ENCODE measurements around the gene PPP4R1.

PPP4R1 gene

GRCh38 chr18:9649164-9649540 lies 34.8 kb upstream of the PPP4R1 start:
- no peak for TF ChIP-seq CTCF (conservative IDR thresholded peaks at IDR 0.05; ENCODE audit: low read depth, low read length)
- no peaks in the 10 kb centered on the region for H3K36me3 ChIP-seq (ENCODE audit: insufficient read depth)
- no peaks in the 10 kb centered on the region for H3K27me3 ChIP-seq (ENCODE audit: insufficient read depth, low read depth)
- H2AFZ ChIP-seq (ENCODE audit: low read depth): no peak overlapping the region
- H4K20me1 ChIP-seq (ENCODE audit: insufficient read depth): no peaks in the 10 kb centered on the region
- H3K9ac ChIP-seq: no peak overlapping the region
- H3K4me1 ChIP-seq (ENCODE audit: low read depth, poor library complexity, severe bottlenecking): peaks cover 5% of the 10 kb centered on the region
- no peaks in the 10 kb centered on the region for H3K79me2 ChIP-seq (ENCODE audit: insufficient read depth, low read depth)
- no peak overlapping the region for H3K4me2 ChIP-seq
- H3K27ac ChIP-seq: no peak overlapping the region
- H3K4me3 ChIP-seq (IDR thresholded peaks at IDR 0.05; ENCODE audit: insufficient read depth, low read depth, low read length): no peak overlapping the region

- TF ChIP-seq CTCF (conservative IDR thresholded peaks at IDR 0.05; ENCODE audit: low read depth, low read length): no peak
- H3K4me1 ChIP-seq (ENCODE audit: low read depth, poor library complexity, severe bottlenecking): peaks cover 5% of the 10 kb centered on the region
- no peaks in the 10 kb centered on the region for H3K79me2 ChIP-seq (ENCODE audit: insufficient read depth, low read depth)
- H3K9ac ChIP-seq: no peak overlapping the region
- H3K4me3 ChIP-seq (IDR thresholded peaks at IDR 0.05; ENCODE audit: insufficient read depth, low read depth, low read length): no peak overlapping the region
- no peaks in the 10 kb centered on the region for H3K36me3 ChIP-seq (ENCODE audit: insufficient read depth)
- no peaks in the 10 kb centered on the region for H4K20me1 ChIP-seq (ENCODE audit: insufficient read depth)
- no peak overlapping the region for H3K4me2 ChIP-seq
- no peak overlapping the region for H3K27ac ChIP-seq
- H2AFZ ChIP-seq (ENCODE audit: low read depth): no peak overlapping the region
- no peaks in the 10 kb centered on the region for H3K27me3 ChIP-seq (ENCODE audit: insufficient read depth, low read depth)
These were observed 34.2 kb upstream of the PPP4R1 start for GRCh38 chr18:9648431-9649163.

- no peak for TF ChIP-seq CTCF (conservative IDR thresholded peaks at IDR 0.05; ENCODE audit: low read depth, low read length)
- Histone ChIP-seq H3K4me1 (ENCODE audit: low read depth, poor library complexity, severe bottlenecking) (peaks cover 5% of the 10 kb centered on the region), H3K79me2 (ENCODE audit: insufficient read depth, low read depth) (no peaks in the 10 kb centered on the region), H3K4me2 (no peak overlapping the region), H2AFZ (ENCODE audit: low read depth) (no peak overlapping the region), H3K27ac (no peak overlapping the region), H3K4me3 (IDR thresholded peaks at IDR 0.05; ENCODE audit: insufficient read depth, low read depth, low read length) (no peak overlapping the region), H3K27me3 (ENCODE audit: insufficient read depth, low read depth) (no peaks in the 10 kb centered on the region), H4K20me1 (ENCODE audit: insufficient read depth) (no peaks in the 10 kb centered on the region), H3K9ac (no peak overlapping the region), H3K36me3 (ENCODE audit: insufficient read depth) (no peaks in the 10 kb centered on the region)
These were observed 33.4 kb upstream of the PPP4R1 start for GRCh38 chr18:9647496-9648323.

- H3K79me2 ChIP-seq (ENCODE audit: insufficient read depth, low read depth): no peaks in the 10 kb centered on the region
- no peaks in the 10 kb centered on the region for H3K36me3 ChIP-seq (ENCODE audit: insufficient read depth)
- H3K27ac ChIP-seq: no peak overlapping the region
- no peak overlapping the region for H3K9ac ChIP-seq
- no peak for TF ChIP-seq CTCF (conservative IDR thresholded peaks at IDR 0.05; ENCODE audit: low read depth, low read length)
- no peaks in the 10 kb centered on the region for H3K27me3 ChIP-seq (ENCODE audit: insufficient read depth, low read depth)
- no peaks in the 10 kb centered on the region for H4K20me1 ChIP-seq (ENCODE audit: insufficient read depth)
- no peak overlapping the region for H2AFZ ChIP-seq (ENCODE audit: low read depth)
- no peak overlapping the region for H3K4me2 ChIP-seq
- peaks cover 5% of the 10 kb centered on the region for H3K4me1 ChIP-seq (ENCODE audit: low read depth, poor library complexity, severe bottlenecking)
- no peak overlapping the region for H3K4me3 ChIP-seq (IDR thresholded peaks at IDR 0.05; ENCODE audit: insufficient read depth, low read depth, low read length)
These were observed 29.2 kb upstream of the PPP4R1 start for GRCh38 chr18:9643549-9643948.

Data from KMS-11 (cell line).